ENCODE results near the gene KDM1B.

GRCh38 chr6:18254793-18255192, 99.6 kb downstream of the KDM1B start:
- no peak for TF ChIP-seq TAF1 (IDR thresholded peaks at IDR 0.05; ENCODE audit: borderline replicate concordance, insufficient read depth, low read length)
- no peak for TF ChIP-seq REST (IDR thresholded peaks at IDR 0.05; ENCODE audit: insufficient read depth in 1 of 2, low read depth in 2 of 2, low read length in 2 of 2)
- no peak for TF ChIP-seq POLR2AphosphoS5 (IDR thresholded peaks at IDR 0.05; ENCODE audit: low read depth, low read length)
- TF ChIP-seq SIN3A (IDR thresholded peaks at IDR 0.05; ENCODE audit: borderline replicate concordance, insufficient read depth, low read length), result no peak
- TF ChIP-seq FOXP2 (optimal IDR thresholded peaks at IDR 0.05; ENCODE audit: borderline replicate concordance, extremely low read depth, extremely low read length, insufficient read depth), result no peak
